Medulla oblongata (tissue), 1 donor: ENCODE data around the gene TRANK1.

ENCODE experiments used
- DNase-seq: peaks from one replicate; pipeline ENCODE4 v3.0.0-alpha.2; 2015; ENCODE audit errors: extremely low spot score

TRANK1 gene

DNA sequence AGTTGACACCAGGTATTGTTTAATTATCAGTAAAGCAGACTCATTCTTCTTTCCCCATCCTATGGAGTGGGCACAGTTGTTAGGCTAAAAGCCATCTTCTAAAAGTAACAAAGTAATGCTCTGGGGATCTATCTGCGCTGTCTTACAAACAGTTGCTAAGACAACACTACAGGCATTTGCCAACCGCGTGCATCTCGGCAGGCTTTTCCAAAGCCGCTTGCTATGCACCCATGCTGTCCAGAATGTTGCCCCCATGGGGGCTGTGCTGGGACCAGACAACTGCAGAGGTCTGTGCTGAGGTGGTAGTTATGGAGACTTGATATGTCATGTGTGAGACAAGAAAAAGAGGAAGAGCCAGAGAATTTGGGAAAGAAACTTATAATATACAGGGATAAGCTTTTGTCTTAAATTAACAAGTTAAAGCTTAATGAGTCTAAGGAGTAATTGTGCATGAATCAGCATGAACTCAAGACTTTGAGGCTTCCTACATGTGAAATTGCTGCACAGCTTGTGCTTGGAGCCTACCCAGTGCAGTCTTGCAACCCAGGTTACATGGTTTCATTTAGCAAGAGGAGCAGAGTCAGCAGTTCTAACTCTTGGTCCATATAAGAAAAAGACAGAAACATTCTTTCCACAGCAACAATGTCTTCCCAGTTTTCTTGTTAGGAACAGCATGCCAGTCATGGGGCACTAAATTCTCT is 141.6 kb downstream of the TRANK1 start:
- DNase-seq: no peak

DNA sequence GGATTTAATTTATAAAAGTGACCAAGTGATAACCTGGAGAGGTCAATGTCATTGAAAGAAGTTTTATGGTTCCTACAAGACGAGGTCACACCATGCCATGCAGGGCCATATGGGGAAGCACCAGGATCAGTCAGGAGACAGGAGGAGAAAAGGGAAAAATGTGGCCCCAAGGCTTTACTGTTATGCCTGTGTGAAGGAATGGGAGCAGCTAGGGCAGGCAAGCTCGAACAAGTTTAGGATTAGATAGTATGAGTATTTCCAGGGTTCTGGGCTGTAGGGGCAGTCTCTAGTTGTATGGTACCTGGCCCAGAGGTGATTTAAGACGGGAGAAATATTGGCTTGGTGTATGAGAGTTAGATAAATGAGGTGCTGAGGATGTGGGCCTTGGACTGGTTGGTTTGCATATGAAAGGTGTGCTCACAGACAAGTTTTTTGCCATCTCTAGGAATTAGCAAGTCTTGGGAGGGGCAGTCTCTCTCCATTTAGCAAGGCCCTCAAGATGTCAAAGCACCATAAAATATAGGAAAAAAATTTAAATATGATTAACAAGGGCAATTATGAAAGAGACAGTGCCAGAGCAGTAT is 144.2 kb downstream of the TRANK1 start:
- no peak for DNase-seq

DNA sequence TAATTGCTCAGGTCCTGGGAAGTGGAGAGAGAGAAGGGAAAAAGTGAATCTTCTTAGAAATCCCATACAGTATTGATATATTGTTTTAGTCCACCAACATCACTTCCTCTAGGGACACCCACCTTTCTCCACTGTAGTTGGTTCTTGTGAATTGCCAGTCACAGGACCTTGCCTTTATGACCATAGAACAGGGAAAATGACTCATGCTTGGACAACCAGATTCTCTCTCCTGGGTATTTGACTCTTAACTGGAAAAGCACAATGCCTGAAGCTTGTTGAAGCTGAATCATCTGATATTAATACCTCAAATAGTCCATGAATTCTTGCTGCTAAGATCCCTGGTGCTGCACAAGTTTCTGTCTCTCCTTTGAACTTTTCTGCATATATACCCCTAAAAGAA is 148.0 kb downstream of the TRANK1 start:
- DNase-seq: no peak

DNA sequence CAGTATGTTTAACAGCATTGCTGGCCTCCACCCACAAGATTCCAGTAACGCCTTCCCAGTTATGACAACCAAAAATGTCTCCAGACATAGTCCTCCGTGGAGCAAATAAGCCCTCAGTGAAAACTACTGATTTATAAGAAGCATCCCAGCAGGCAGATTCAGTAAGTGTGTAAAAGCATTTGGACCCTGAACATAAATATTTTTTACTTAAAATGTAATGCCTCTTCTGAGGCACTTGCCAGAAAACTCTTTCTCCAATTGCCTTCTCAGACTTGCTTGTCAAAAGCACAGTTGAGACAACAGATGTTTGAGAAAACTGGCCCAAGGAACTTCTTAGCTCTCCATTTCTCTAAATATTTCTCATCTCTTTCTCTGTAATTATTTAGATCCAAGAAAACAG is 148.7 kb downstream of the TRANK1 start:
- no peak for DNase-seq

DNA sequence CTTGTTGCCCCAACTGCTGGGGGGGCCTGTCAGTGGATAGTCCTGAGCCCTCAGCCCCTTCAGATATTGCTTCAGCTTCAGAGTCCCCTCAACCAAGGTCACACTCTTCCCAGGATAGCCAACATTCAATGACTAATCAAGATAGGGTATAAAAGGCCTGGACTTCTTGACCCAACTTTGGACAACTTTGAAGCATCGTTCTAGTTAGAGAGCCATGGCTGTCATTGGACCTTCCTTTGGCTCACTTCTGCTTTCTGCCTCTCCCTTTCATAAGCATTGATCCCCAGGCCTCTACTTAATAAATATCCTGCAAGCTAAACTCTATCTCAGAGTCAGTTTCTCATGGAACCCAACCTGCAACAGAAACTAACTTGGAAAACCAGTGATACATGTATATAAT is 149.2 kb downstream of the TRANK1 start:
- no peak for DNase-seq

DNA sequence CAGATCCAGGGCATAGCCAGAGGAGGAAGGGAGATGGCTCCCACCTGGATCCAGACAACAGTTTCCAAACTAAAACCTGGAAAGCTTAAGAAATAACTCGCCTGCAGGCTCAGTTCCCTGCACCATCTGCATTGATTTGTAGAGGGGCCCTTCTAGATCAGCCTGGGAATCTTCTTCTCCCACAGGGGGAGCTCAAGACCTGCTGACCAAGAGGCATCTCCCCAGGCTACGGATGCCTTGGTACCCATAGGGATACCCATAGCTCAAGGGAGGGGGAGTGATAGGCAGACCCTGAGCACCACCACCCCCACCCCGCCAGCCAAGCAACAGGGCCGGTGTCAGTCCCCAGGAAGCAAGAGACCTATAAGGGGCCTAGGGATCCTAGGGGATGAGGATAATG is 152.5 kb downstream of the TRANK1 start:
- DNase-seq: no peak

DNA sequence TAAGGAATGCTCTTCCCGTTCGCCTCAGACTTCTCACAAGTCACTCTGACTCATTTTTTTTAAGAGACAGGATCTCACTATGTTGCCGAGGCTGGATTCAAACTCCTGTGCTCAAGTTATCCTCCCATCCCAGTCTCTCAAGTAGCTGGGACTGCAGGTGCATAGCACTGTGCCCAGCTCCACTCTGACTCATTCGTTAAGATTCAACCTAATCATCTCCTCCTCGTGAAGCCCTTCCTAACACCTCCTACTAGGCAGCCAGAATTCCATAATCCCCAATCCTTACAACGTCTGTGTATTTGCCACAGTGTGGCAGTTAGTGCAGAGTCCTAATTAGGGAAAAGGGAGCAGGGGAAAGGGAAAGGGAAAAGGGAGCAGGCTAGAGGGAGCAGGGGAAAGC is 154.1 kb downstream of the TRANK1 start:
- no peak for DNase-seq

DNA sequence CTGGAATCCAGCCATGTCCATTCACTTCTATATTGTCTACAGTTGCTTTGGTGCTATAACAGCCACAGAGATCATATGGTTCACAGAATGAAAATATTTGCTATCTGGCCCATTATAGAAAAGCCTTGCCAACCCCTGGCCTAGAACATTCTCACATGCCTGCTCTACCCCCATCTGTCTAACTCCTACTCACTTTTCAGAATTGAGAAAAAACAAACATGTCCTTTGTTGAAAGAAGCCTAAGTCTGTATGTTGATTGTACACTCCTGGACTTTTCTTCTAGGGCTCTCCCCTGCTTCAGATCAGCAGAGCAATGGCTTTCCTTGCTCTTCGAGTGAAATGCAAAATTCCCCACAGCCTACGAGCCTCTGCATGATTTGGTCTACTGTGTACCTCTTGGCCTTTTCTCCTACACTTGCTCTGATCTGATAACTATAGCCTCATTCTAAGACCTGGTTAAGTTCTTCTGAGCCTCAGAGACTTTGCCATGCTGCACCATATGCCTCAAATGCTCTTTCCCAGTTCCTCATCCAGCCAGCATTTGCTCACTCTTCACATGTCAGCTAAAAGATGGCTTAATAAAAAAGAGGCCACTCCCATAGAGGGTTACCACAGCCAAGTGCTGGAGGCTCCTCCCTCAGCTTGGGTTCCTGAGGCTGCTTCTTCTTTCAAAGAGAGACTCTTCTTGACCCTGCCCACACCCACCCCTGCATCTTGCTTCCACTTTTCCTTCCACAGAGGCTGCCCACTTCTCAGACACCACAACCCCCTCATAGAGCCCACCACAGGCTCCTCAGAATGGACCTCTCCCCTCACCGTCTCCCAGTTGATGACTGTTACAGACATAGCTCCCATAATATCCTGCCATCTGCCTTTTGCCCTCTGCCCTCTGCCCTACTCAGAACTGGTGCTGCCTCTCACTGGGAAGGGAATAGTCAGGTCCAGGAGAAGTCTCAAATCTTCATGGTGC is 157.6 kb downstream of the TRANK1 start:
- no peak for DNase-seq

DNA sequence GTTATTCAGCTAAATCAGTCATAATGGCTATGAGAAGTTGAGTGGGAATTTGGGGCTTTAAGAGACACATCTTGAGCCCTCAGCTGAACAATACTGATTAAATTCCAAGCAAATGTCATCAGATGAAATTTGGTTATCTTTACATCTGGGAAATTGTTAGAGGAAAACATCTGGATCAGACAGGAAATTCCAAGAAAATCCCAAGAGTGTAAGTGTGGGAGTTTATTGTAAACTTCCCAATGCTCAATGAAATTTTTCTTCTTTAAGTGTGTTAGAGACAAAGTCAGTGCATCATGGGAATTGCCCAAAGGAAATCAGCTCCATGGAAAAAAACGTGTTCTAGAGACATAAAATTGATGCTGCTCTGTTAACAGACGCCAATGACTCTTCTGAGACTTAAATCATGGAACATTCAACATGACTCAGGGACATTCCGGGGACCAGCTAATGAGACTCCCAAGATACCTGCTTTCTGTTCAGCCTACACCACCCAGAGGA is 160.7 kb downstream of the TRANK1 start:
- no peak for DNase-seq

DNA sequence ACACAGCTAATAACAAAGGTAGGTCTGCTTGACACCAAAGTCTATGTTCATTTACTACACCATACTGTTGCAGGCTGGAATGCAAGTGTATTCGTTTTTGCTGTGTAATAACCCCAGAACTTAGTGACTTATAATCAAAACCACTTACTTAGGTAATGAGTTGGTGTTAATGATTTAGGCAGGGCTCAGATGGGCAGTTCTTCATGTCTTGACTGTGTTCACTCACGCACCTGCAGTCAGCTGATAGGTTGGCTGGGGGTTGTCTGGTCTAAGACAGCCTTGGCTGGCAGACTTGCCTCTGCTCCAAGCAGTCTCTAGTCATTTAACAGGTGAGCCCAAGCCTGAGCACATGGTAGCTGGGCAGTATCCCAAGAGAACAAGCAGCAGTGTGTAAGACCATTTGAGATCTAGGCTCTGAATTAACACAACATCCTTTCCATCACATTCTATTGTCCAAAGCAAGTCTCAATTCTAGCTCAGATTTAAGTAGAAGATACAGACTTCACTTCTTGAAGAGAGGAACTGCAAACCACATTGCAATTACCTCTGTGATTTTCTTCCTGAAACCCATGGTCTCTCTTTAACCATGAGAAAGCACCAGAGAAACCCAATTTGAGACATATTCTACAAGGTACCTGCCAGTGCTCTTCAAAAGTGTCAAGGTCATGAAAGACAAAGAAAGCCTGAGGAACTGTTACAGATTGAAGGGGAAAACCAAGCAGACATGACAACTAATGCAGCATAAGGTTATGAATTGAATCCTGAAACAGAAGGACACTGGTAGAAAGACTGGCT is 167.2 kb downstream of the TRANK1 start:
- no peak for DNase-seq
